ENCODE results near the gene PPM1L. TPM values are rescaled to one million over a fixed set of nuclear protein-coding genes. Genes with fewer than 3 reads are reported as not detected.

Gene PPM1L
- total RNA-seq, 2 donors from 2014 or later, result 7.6 to 13.7 TPM

DNA sequence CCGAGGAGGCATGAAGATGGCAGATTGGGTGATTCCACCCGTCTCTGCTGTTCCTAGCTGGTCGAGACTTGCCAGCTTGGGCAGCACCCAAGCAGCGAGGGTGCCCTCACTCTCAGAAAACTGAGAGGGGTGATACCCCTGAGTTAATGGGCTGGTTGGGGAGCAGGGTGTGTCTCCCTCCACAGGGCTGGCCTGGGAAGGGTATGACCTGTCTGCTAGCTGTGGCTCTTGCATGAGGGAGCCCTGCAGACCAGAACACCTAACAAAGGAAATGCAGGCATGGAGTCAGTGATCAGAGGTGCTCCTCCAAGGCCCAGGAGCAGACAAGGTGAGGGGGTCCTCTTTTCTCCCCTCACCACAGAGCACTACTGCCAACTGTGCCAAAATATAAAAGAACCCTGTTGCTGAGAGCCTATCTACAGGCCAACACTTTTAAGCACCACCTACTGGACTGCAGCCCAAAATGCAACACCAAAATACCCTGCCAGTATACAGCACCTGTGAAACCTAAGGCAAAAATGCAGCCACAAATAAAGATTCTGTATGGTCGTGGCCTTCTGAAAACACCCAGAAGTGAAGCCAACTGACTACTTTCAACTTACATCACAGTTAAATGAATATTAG is 35.8 kb upstream of the PPM1L start:
- no peaks in the 10 kb centered on the region for H3K36me3 ChIP-seq (replicated peaks in 1 of 2; ENCODE audit: insufficient read depth in 1 of 2, low read depth in 2 of 2)
- no peak overlapping the region for H3K4me3 ChIP-seq
- intact Hi-C loops (cut with DNase I), result no loop called here
- TF ChIP-seq, protein P1, sequence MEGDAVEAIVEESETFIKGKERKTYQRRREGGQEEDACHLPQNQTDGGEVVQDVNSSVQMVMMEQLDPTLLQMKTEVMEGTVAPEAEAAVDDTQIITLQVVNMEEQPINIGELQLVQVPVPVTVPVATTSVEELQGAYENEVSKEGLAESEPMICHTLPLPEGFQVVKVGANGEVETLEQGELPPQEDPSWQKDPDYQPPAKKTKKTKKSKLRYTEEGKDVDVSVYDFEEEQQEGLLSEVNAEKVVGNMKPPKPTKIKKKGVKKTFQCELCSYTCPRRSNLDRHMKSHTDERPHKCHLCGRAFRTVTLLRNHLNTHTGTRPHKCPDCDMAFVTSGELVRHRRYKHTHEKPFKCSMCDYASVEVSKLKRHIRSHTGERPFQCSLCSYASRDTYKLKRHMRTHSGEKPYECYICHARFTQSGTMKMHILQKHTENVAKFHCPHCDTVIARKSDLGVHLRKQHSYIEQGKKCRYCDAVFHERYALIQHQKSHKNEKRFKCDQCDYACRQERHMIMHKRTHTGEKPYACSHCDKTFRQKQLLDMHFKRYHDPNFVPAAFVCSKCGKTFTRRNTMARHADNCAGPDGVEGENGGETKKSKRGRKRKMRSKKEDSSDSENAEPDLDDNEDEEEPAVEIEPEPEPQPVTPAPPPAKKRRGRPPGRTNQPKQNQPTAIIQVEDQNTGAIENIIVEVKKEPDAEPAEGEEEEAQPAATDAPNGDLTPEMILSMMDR (IDR thresholded peaks at IDR 0.05), result peak in 1 of 7 experiments; percentile 11
- TF ChIP-seq POLR2A (IDR thresholded peaks at IDR 0.05), result no peak
- ATAC-seq (no peak), DNase-seq (peak in 3 of 4 donors; percentile 5 to 34 (median 10))
- WGBS, 2 donors, result 77 to 86% methylated on average over 5 of the region's 5 CpGs
- H3K27me3 ChIP-seq, result no peaks in the 10 kb centered on the region
- H3K4me1 ChIP-seq, result no peaks in the 10 kb centered on the region
- no peak overlapping the region for H3K27ac ChIP-seq
- no peaks in the 10 kb centered on the region for H3K9me3 ChIP-seq

DNA sequence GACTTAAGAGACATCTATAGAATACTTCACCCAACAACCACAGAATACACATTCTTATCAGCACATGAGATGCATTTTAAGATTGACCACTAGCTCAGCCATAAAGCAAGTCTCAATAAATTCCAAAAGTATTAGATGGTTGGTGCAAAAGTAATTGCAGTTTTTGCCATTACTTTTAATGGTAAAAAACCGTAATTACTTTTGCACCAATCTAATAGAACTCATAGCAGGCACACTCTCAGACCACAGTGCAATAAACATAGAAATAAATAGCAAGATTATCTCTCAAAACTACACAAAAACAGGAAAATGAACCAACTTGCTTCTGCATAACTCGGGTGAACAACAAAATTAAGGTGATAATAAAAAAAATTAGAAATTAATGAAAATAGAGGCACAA is 33.7 kb upstream of the PPM1L start:
- intact Hi-C loops (cut with DNase I), result no loop called here
- Histone ChIP-seq H3K36me3 (replicated peaks in 1 of 2; ENCODE audit: insufficient read depth in 1 of 2, low read depth in 2 of 2) (no peaks in the 10 kb centered on the region), H3K27ac (no peak overlapping the region), H3K27me3 (no peaks in the 10 kb centered on the region), H3K4me1 (no peaks in the 10 kb centered on the region), H3K4me3 (no peak overlapping the region), H3K9me3 (no peaks in the 10 kb centered on the region)
- 69% methylated on average over 2 of the region's 2 CpGs for WGBS, 2 donors
- ATAC-seq, result no peak
- no peak for DNase-seq
- no peak for TF ChIP-seq POLR2A (IDR thresholded peaks at IDR 0.05)
- TF ChIP-seq, protein P1 (IDR thresholded peaks at IDR 0.05), result no peak

DNA sequence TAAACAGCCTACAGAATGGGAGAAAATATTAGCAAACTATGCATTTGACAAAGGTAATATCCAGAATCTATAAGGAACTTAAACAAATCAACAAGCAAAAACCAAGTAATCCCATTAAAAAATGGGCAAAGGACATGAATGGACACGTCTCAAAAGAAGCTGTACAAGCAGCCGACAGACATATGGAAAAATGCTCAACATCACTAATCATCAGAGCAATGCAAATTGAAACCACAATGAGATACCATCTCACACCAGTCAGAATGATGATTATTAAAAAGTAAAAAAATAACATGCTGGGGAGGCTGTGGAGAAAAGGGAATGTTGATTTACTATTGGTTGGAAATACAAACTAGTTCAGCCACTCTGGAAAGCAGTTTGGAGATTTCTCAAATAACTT is 30.7 kb upstream of the PPM1L start:
- H3K27ac ChIP-seq, result no peak overlapping the region
- intact Hi-C loops (cut with DNase I), result no loop called here
- no peak overlapping the region for H3K4me3 ChIP-seq
- H3K27me3 ChIP-seq, result no peaks in the 10 kb centered on the region
- H3K9me3 ChIP-seq, result no peaks in the 10 kb centered on the region
- 72 to 73% methylated on average over 2 of the region's 2 CpGs for WGBS, 2 donors
- DNase-seq (no peak), ATAC-seq (no peak)
- no peaks in the 10 kb centered on the region for H3K4me1 ChIP-seq
- H3K36me3 ChIP-seq (replicated peaks in 1 of 2; ENCODE audit: insufficient read depth in 1 of 2, low read depth in 2 of 2), result no peaks in the 10 kb centered on the region
- TF ChIP-seq, protein P1 (IDR thresholded peaks at IDR 0.05), result no peak

DNA sequence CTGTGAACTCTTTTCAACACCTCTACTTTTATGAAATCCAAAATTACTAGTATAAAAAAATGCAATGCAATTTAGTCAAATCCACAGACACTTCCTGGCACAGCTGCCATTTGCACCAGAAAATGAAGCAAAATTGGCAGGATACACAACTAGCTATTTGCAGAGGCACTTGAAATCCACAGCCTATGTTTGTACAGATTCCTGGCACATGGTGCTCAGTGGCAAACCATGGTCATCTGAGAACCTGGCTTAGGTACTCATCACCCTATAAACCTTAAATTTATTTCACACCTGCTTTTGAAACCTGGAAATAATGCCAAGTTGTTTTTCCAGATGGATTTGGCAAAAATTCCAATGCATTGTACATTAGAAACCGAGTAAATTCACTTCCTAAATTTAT is 20.2 kb upstream of the PPM1L start:
- intact Hi-C loops (cut with DNase I), result no loop called here

More for the DNA sequence above, 20.2 kb upstream of the PPM1L start:
- TF ChIP-seq POLR2A (IDR thresholded peaks at IDR 0.05), result no peak
- TF ChIP-seq, protein P1 (IDR thresholded peaks at IDR 0.05), result no peak
- Histone ChIP-seq H3K4me3 (no peak overlapping the region), H3K9me3 (no peaks in the 10 kb centered on the region), H3K36me3 (replicated peaks in 1 of 2; ENCODE audit: insufficient read depth in 1 of 2, low read depth in 2 of 2) (no peaks in the 10 kb centered on the region), H3K27ac (no peak overlapping the region), H3K27me3 (no peaks in the 10 kb centered on the region), H3K4me1 (no peaks in the 10 kb centered on the region)
- no peak for ATAC-seq
- DNase-seq, result peak in 1 of 4 donors; percentile 7
- 88 to 91% methylated on average over 1 of the region's 1 CpG for WGBS, 2 donors
